ENCODE results near the gene MTIF3. TPM values are rescaled to one million over a fixed set of nuclear protein-coding genes. Genes with fewer than 3 reads are reported as not detected.

The MTIF3 gene
- polyA plus RNA-seq, 1 experiment = 72.5 TPM

DNA sequence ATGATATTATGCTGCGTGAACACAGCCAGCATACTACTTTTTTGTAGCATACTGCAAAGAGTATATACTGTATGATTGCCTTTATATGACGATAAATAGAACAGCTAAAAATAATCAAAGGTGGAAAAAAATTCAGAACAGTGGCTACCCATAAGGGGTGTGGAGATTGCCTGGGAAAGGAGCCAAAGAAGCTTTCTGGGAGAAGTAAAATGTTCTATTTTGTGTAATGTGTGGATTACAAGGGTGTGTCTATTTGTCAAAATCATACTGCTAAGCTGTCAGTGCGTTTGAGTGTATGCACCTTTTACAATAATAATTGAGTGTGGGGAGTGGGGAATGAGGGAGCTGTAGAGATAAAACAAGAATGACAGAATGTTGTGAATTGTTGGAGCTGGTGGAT, 45.2 kb upstream of the MTIF3 start:
- Histone ChIP-seq H3K9me3 (ENCODE audit: control insufficient read depth, insufficient read depth, low read length) (no peaks in the 10 kb centered on the region), H3K4me3 (ENCODE audit: low read depth, low read length) (no peak overlapping the region), H3K27ac (ENCODE audit: low read depth, low read length) (no peak overlapping the region), H3K27me3 (ENCODE audit: control insufficient read depth, insufficient read depth, low read length) (peaks cover 3% of the 10 kb centered on the region)
- TF ChIP-seq CTCF (IDR thresholded peaks at IDR 0.05; ENCODE audit: low read depth, low read length) = no peak
- CTCF ChIA-PET = no interaction called here
- POLR2A ChIA-PET = no interaction called here
- DNase-seq (ENCODE audit: low read depth, low spot score) = no peak

DNA sequence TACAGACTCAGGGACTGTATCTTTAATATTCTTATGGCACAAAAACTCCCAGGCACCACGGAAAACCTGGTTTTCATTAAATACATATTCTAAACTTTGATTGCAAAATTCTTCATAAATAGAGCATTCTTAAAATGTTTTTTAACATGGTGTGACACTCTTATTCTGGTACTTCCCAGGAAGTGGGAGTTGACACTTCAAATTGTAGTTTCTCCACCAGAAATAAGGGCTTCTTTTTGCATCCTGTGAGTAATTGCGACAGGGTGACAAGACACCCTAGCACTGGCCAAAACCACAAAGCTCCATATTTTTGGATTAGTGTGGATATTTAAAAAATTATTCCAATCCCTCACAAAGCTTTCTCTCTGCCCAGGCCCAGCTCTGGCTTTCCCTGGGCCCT, 43.6 kb upstream of the MTIF3 start:
- CTCF ChIA-PET = no interaction called here
- Histone ChIP-seq H3K27ac (ENCODE audit: low read depth, low read length) (no peak overlapping the region), H3K9me3 (ENCODE audit: control insufficient read depth, insufficient read depth, low read length) (no peaks in the 10 kb centered on the region), H3K27me3 (ENCODE audit: control insufficient read depth, insufficient read depth, low read length) (peaks cover 3% of the 10 kb centered on the region), H3K4me3 (ENCODE audit: low read depth, low read length) (no peak overlapping the region)
- no peak for TF ChIP-seq CTCF (IDR thresholded peaks at IDR 0.05; ENCODE audit: low read depth, low read length)
- POLR2A ChIA-PET = no interaction called here
- DNase-seq (ENCODE audit: low read depth, low spot score) = no peak

DNA sequence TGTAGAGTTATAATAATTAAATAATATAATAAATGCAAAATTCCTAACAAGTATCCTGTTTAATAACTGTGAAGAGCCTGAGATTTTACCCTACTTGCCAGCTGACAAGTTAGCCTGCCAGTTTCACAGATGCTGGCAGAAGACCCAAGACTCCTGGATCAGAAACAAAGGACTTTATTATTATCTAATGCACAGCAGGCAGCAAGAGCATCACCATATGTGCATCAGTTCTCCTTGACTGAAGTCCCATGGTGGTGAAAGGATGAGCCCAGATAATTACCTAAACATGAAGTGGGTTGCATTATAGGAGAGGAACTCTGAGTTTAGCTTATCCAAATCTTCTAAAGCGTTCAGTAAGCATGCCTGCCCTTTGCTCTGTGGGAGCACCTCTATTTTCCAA, 39.1 kb upstream of the MTIF3 start:
- CTCF ChIA-PET = no interaction called here
- Histone ChIP-seq H3K27me3 (ENCODE audit: control insufficient read depth, insufficient read depth, low read length) (peaks cover 3% of the 10 kb centered on the region), H3K4me3 (ENCODE audit: low read depth, low read length) (no peak overlapping the region), H3K9me3 (ENCODE audit: control insufficient read depth, insufficient read depth, low read length) (no peaks in the 10 kb centered on the region), H3K27ac (ENCODE audit: low read depth, low read length) (no peak overlapping the region)
- no peak for TF ChIP-seq CTCF (IDR thresholded peaks at IDR 0.05; ENCODE audit: low read depth, low read length)
- no peak for DNase-seq (ENCODE audit: low read depth, low spot score)
- POLR2A ChIA-PET = no interaction called here

DNA sequence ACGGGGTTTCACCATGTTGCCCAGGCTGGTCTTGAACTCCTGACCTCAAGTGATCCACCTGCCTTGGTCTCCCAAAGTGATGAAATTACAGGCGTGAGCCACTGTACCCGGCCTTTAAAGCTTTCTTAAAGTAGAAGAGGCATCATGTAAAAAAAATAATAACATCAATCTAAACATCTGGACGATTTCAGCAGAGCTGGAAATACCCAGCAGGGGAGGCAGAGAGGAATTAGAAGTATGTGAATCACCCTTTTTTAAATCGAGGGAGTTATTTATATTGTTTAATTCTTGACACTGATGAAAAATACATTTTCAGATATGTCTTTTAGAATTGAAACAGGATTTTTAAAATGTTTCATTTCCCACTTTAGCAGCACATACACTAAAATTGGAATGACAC, 37.4 kb upstream of the MTIF3 start:
- DNase-seq (ENCODE audit: low read depth, low spot score) = no peak
- Histone ChIP-seq H3K27me3 (ENCODE audit: control insufficient read depth, insufficient read depth, low read length) (peaks cover 6% of the 10 kb centered on the region), H3K4me3 (ENCODE audit: low read depth, low read length) (no peak overlapping the region), H3K27ac (ENCODE audit: low read depth, low read length) (no peak overlapping the region), H3K9me3 (ENCODE audit: control insufficient read depth, insufficient read depth, low read length) (no peaks in the 10 kb centered on the region)
- no peak for TF ChIP-seq CTCF (IDR thresholded peaks at IDR 0.05; ENCODE audit: low read depth, low read length)
- ChIA-PET CTCF (interaction anchor here (0.6 to 1.8 kb wide), 2 partner anchors 339 to 374 kb away, joined by 6 to 7 read pairs; no protein-coding TSS in a partner anchor), POLR2A (no interaction called here)

- ChIA-PET POLR2A (no interaction called here), CTCF (interaction anchor here (1.2 kb wide), 1 partner anchor 343 kb away, joined by 3 read pairs; no protein-coding TSS in a partner anchor)
- Histone ChIP-seq H3K27me3 (ENCODE audit: control insufficient read depth, insufficient read depth, low read length) (peaks cover 14% of the 10 kb centered on the region), H3K4me3 (ENCODE audit: low read depth, low read length) (no peak overlapping the region), H3K27ac (ENCODE audit: low read depth, low read length) (no peak overlapping the region), H3K9me3 (ENCODE audit: control insufficient read depth, insufficient read depth, low read length) (peaks cover 3% of the 10 kb centered on the region; the same call in 1 of the 2 replicates)
- no peak for DNase-seq (ENCODE audit: low read depth, low spot score)
- no peak for TF ChIP-seq CTCF (IDR thresholded peaks at IDR 0.05; ENCODE audit: low read depth, low read length)
Observed at GRCh38 chr13:27483421-27483820, 33.1 kb upstream of the MTIF3 start.
